GM19324 (cell line): Measurements from ENCODE around the gene SLC37A1.

Experiments used
- ATAC-seq: cut with Tn5 transposase; IDR thresholded peaks from one replicate; pipeline ENCODE4 v1.9.1; 2021; ENCODE audit warnings: mild to moderate bottlenecking, moderate library complexity; ENCODE audit not compliant: unreplicated experiment, low FRiP score

Gene SLC37A1

GRCh38 chr21:42556960-42557359, 43.3 kb downstream of the SLC37A1 start:
- no peak for ATAC-seq

- no peak for ATAC-seq
These were observed 43.8 kb downstream of the SLC37A1 start for GRCh38 chr21:42557420-42557819.

GRCh38 chr21:42558368-42558767, 44.7 kb downstream of the SLC37A1 start:
- no peak for ATAC-seq

GRCh38 chr21:42558846-42559245, 45.2 kb downstream of the SLC37A1 start:
- no peak for ATAC-seq

GRCh38 chr21:42559326-42559725, 45.7 kb downstream of the SLC37A1 start:
- no peak for ATAC-seq

- ATAC-seq: no peak
These were observed 47.0 kb downstream of the SLC37A1 start for GRCh38 chr21:42560517-42561179.

GRCh38 chr21:42561762-42562650, 48.4 kb downstream of the SLC37A1 start:
- ATAC-seq: no peak

- ATAC-seq: no peak
These were observed 49.2 kb downstream of the SLC37A1 start for GRCh38 chr21:42562816-42563215.

GRCh38 chr21:42563261-42563660, 49.6 kb downstream of the SLC37A1 start:
- no peak for ATAC-seq

- ATAC-seq: no peak
These were observed 50.0 kb downstream of the SLC37A1 start for GRCh38 chr21:42563686-42564085.

- no peak for ATAC-seq
These were observed 50.9 kb downstream of the SLC37A1 start for GRCh38 chr21:42564561-42564971.

GRCh38 chr21:42565206-42565810, 51.7 kb downstream of the SLC37A1 start:
- no peak for ATAC-seq

- ATAC-seq: no peak
These were observed 52.4 kb downstream of the SLC37A1 start for GRCh38 chr21:42565886-42566523.

- no peak for ATAC-seq
These were observed 53.0 kb downstream of the SLC37A1 start for GRCh38 chr21:42566524-42567213.

- ATAC-seq: no peak
These were observed 53.5 kb downstream of the SLC37A1 start for GRCh38 chr21:42567214-42567555.

GRCh38 chr21:42567861-42568260, 54.2 kb downstream of the SLC37A1 start:
- ATAC-seq: no peak

GRCh38 chr21:42568376-42568775, 54.7 kb downstream of the SLC37A1 start:
- no peak for ATAC-seq

- ATAC-seq: no peak
These were observed 55.4 kb downstream of the SLC37A1 start for GRCh38 chr21:42568866-42569731.

- ATAC-seq: no peak
These were observed 56.2 kb downstream of the SLC37A1 start for GRCh38 chr21:42569732-42570301.
